ENCODE data around the gene CD27. TPM values are rescaled to one million over a fixed set of nuclear protein-coding genes. Genes with fewer than 3 reads are reported as not detected.
A peak's percentile ranks its signal among the peaks of the same experiment; 100 is the strongest.

CD27 gene
- total RNA-seq, 1 donor from 2014 or later, result 2.6 TPM

DNA sequence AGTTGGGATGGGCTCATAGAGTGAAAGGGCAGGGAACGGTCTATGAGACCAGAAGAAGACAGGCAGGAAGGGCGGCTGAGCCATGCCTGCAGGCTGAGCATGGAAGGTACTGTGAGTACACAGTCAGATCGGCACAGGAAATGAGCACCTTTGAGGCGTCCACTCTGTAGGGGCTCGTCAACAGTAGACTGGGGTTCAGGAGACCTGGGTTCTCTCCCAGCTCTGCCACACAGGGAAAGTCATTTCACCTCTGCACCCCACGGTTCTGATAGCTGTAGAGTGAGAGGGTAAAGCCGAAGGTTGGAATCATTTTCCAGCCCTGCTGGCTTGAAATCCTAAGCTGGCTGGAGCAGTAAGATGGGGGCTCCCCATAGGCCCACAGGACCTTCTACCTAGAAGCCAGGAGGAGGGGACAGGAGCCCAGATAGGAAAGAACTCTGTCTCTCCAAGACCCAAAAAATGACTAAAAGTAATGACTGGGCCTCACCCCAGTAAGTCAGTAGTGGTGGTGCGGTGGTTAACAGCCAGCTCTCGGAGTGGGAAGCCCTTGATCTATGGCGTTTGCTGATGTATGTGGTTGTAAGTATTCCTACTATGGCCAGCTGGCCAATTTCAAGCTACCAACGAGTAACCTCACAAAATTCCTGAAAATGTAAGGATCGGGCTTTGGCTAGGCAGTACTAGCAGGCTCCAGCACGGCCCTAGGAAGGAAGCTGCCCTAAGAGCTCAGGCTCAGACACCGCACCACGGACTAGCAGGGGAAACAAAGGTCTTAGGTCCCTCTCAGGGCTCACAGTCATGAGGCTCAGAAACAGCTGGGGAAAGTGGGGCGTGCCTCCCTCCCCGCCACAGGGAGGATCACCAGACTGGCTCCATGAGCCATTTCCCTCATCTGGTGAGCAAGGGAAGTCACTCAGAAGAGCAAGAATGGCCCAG lies 10.3 kb upstream of the CD27 start:
- DNase-seq (ENCODE audit: low spot score), result no peak

DNA sequence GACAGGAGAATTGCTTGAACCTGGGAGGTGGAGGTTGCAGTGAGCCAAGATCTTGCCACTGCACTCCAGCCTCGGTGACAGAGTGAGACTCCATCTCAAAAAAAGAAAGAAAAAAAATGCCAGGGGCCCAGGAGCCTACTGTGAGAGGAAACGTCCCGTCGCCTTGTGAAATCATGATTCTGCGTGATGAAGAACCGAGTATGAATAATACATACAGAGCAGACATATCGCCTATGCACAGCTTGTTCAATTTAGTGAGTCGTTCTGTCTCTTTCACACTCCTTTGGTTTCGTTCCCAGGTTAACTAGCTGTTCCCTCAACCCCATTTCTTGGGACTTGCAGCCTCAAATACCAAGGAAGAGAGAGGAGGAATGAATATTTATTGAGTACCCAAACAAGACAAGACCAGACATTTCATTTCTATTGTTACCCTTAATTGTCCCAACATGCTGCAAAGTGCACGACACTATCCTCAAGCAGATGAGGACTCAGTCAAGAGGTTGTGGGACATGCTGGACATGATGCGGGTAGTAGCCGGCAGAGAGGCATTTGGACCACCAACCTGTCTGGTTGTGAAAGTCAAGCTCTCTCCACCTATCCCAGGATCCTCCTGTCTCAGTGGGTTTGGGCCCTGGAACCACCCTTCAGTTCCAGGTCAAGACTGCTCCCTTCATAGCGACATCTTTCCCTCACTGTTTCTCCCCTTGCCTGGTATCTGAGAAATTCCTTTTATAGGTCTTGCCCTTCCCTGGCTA lies 8.6 kb upstream of the CD27 start:
- DNase-seq (ENCODE audit: low spot score), result no peak

DNA sequence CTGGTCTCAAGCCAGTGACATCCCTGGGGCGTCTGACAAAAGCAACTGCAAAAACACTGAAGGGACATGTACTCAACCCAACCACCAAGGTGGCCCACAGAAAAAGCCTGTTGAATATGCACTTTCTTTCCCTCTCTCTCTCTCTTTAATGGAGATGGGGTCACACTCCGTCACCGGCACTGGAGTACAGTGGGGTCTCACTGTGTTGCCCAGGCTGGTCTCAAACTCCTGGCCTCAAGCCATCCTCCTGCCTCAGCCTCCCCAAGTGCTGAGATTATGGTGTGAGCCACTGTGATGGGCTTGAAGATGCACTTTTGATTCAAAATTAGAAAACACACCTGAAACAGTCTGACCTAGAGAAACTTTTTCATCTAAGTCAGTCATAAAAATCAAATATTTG lies 7.2 kb upstream of the CD27 start:
- DNase-seq (ENCODE audit: low spot score), result no peak

DNA sequence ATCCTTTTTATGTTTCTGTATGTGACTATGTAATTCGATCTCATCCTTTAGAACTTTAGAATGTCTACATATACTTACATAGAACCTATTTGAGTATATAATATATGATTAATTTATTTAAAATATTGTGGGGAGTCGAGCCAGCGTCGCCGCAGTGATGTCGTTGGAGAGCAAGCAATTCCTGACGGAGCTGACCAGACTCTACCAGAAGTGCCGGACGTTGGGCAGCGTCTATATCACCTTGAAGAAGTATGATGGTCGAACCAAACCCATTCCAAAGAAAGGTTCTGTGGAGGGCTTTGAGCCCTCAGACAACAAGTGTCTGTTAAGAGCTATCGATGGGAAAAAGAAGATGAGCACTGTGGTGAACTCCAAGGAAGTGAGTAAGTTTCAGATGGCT lies 6.4 kb upstream of the CD27 start:
- no peak for DNase-seq (ENCODE audit: low spot score)

DNA sequence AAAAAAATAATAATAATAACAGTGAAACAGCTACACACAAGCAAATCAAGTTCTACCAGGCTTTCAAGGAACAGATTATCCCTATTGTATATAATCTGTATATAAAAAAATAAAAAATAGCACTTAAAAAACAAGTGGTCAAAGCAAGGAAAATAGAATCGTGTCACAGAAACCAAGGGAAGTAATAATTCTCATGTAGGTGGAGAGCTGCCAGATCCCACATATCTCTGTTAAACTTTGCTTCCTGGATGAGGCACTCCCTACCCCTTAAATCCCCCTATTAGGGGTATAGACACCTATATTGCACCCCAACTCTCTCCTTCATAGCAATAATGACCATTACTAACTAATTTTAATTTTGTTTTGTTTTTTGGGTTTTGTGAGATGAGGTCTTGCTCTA lies 4.4 kb upstream of the CD27 start:
- DNase-seq (ENCODE audit: low spot score), result no peak

DNA sequence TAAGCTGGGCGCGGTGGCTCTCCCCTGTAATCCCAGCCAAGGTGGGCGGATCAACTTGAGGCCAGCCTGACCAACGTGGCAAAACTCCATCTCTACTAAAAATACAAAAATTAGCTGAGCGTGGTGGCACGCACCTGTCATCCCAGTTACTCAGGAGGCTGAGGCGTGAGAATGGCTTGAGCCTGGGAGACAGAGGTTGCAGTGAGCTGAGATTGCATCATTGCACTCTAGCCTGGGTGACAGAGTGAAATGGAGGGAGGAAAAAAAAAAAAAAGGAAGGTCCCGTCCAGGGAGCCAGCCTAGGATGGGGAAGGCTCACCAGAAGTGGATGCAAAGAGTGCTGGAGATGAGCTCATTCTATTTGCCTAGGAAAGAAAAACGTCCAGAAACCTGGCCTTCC lies 1.9 kb upstream of the CD27 start:
- DNase-seq (ENCODE audit: low spot score), result no peak

DNA sequence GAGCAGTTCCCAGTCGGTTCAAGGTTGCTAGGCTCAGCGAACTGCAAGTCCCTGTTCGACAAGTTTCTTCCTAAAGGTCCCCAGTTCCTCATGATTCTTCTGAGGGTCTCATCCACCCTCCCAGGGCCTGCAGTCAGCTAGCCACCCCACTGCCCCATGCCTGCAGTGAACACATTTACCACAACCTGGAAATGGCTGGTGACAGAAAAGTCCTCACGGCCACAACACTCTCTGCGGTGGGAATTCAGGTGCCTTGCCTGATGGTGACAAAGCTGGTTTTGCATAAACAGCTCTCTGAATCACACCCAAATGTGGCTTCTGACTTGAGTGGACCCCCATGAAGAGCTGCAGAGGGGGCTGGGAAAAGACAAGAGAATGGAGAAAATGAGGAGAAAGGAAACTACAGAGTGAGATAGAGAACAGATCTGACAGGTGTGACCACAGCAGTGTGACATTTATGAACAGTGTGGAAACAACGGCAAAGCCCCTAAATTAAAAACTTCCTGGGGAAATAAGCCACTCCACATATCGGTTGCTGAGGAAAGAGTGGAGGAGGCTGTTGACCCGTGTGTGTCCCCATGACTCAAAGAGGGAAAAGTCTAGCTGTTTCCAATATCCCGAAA lies 1.3 kb upstream of the CD27 start:
- no peak for DNase-seq (ENCODE audit: low spot score)

DNA sequence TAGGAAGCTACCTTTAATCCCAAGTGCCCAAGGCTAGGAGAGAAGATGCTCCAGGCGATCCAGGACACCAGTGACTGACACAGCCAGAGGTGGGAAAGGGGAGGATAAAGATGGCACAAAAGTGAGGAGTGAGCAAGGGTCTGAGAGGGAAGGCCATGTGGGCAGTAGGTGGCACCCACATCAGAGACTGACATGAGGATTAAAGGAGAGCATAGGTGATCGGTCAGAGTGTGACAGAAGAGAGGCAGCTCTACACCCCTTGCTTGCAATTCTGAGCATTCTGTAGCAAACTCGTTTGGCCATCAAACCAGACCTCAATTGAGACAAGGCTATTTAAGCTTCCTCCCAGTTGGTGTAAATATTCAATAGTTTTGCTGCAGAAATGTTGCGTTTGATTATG lies 724 bp upstream of the CD27 start:
- DNase-seq (ENCODE audit: low spot score), result no peak

DNA sequence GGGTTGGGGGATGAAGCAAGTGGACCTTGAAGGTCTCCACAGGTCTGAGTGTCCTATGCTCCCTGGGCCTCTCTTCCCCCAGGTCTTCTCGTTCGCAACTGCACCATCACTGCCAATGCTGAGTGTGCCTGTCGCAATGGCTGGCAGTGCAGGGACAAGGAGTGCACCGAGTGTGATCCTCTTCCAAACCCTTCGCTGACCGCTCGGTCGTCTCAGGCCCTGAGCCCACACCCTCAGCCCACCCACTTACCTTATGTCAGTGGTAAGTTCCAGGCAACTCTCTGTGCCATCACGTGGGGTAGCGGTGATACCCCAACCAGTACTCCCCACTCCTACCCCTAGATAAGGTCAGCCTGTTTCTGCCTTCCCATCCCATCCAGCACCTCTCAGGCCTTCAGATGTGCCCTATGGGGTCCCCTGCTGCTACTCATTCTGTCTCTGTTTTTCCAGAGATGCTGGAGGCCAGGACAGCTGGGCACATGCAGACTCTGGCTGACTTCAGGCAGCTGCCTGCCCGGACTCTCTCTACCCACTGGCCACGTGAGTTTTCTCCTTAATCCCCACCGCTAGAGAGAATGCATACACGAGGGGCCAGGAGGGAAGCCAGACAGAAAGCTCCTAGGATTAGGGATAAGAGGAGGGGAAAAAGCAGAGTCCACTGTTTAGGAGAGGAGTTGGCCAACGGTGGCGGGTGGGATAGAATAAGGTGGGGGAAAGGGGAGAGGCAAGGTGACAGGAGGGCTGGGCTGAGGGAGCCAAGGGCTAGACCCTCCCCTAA lies 5.5 kb downstream of the CD27 start:
- no peak for DNase-seq (ENCODE audit: low spot score)

DNA sequence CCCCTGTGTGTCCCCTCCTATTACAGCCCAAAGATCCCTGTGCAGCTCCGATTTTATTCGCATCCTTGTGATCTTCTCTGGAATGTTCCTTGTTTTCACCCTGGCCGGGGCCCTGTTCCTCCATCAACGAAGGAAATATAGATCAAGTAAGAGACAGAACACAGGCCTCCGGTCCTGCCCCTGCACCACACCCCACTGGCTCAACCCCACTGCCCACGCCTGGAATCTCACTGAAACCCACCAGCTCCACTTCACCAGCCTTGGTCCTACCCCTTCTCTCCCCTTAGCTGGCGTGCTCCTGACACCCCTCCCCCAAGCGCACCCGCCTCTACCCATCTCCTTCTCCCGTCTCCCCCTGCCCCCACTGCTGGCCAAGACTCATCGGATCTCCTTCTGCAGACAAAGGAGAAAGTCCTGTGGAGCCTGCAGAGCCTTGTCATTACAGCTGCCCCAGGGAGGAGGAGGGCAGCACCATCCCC lies 6.2 kb downstream of the CD27 start:
- no peak for DNase-seq (ENCODE audit: low spot score)

DNA sequence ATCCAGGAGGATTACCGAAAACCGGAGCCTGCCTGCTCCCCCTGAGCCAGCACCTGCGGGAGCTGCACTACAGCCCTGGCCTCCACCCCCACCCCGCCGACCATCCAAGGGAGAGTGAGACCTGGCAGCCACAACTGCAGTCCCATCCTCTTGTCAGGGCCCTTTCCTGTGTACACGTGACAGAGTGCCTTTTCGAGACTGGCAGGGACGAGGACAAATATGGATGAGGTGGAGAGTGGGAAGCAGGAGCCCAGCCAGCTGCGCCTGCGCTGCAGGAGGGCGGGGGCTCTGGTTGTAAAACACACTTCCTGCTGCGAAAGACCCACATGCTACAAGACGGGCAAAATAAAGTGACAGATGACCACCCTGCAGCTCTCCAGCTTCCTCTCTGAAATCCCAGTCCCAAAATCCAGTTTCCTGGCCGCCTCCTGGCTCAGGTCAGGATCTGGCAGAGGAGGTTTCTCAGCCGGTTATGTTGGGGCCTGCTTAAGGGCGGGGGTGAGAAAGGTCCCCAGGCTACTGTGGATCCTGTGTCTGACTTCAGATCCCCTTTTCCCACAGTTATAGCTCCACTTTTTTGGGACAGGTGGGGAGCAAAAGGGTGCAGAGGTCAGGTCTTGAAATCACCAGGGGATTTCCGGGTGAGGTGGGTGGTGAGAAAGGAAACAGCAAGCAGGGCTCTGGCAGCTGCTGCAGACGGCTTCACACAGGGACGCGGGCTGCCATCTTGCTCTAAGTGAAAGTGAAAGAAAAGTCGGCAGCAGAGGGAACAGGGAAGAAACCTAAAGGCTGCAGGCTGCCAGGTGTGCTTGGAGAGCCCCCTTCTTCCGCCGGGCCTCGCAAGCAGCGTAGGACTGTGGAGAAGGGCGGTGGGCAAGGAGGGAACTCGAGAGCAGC lies 6.8 kb downstream of the CD27 start, which contains the start of gene TAPBPL:
Gene TAPBPL (plus strand): TSS at position 695 of the 897 bp plus-strand sequence. CDS start 207 bp downstream, outside the sequence.
- DNase-seq (ENCODE audit: low spot score), result peak; percentile 91

DNA sequence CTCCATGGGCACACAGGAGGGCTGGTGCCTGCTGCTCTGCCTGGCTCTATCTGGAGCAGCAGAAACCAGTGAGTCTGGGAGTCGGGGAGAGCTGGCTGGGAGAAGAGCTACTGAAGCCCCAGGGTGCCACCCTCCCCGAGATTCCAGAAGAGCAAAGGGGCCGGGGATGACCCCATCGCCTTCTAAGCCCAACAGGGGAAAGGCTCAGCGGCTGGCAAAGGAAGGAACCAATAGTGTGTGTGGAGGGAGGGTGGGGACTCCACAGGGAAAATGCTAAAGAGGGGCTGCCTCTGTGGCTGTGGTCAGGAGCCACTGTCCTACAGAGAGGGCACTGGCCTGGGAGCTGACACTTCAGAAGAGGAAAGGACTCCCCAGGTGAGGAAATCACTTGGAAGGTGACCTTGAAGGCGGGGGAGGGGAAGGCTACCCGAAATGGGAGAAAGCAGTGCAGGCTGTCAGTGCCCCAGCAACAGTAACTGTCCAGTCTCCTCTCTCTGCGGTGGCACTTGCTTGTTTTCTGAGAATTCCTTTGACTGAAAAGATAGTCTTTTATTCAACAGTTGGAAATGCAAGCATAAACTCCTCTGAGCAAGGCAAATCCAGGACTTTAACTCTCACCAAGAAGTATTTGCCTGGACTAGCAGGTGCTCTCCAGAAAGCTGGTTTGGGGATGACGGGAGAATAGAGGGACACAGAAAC lies 7.6 kb downstream of the CD27 start:
- no peak for DNase-seq (ENCODE audit: low spot score)

DNA sequence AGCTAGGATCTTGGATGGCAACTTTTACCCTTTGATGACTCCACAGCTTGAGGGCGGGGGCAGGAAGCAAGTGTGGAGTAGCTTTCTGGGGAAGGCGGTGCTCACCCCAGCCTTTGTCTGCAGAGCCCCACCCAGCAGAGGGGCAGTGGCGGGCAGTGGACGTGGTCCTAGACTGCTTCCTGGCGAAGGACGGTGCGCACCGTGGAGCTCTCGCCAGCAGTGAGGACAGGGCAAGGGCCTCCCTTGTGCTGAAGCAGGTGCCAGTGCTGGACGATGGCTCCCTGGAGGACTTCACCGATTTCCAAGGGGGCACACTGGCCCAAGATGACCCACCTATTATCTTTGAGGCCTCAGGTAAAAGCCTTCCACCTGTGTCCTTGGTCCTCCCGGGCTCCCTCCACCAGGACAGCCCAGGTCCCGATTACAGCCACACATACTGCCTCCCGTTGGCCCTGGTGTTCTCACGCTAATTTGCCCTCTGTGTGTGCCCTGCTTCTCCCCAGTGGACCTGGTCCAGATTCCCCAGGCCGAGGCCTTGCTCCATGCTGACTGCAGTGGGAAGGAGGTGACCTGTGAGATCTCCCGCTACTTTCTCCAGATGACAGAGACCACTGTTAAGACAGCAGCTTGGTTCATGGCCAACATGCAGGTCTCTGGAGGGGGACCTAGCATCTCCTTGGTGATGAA lies 8.3 kb downstream of the CD27 start:
- DNase-seq (ENCODE audit: low spot score), result peak; percentile 69

DNA sequence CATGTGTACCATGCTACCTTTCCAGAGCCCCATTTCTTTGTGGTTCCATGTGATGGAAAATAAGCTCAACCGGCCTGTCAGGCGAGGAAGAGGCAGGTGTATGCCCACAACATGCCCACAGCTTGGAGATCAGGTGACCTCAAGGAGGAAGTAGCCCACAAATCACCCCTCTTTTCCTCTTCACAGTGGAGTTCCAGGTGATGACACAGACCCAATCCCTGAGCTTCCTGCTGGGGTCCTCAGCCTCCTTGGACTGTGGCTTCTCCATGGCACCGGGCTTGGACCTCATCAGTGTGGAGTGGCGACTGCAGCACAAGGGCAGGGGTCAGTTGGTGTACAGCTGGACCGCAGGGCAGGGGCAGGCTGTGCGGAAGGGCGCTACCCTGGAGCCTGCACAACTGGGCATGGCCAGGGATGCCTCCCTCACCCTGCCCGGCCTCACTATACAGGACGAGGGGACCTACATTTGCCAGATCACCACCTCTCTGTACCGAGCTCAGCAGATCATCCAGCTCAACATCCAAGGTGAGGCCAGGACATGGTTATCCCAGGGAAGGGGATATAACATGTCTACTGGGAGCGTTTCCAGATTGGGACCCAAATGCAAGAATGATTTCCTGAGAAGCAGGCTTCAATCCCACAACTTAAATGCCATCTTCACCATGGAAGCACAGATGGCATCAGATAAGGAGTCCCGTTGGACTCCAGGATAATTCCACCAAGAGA lies 12.6 kb downstream of the CD27 start:
- DNase-seq (ENCODE audit: low spot score), result no peak

DNA sequence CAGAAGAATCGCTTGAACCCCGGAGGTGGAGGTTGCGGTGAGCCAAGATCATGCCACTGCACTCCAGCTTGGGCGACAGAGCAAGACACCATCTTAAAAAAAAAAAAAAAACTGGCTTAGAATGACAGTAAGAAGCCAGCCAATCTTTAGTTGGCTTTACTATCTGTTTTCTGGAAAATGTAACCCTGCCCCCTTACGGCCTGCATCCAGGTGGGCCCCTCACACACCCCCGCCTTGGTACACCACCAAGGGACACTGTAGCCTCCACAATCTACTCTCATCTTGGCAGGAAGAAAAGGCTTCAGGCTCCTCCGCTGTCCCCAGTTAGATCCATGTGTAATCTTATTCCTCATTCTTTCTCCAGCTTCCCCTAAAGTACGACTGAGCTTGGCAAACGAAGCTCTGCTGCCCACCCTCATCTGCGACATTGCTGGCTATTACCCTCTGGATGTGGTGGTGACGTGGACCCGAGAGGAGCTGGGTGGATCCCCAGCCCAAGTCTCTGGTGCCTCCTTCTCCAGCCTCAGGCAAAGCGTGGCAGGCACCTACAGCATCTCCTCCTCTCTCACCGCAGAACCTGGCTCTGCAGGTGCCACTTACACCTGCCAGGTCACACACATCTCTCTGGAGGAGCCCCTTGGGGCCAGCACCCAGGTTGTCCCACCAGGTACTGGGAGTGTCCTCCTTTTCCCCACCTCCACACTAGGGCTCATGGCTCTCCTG lies 13.7 kb downstream of the CD27 start:
- no peak for DNase-seq (ENCODE audit: low spot score)

DNA sequence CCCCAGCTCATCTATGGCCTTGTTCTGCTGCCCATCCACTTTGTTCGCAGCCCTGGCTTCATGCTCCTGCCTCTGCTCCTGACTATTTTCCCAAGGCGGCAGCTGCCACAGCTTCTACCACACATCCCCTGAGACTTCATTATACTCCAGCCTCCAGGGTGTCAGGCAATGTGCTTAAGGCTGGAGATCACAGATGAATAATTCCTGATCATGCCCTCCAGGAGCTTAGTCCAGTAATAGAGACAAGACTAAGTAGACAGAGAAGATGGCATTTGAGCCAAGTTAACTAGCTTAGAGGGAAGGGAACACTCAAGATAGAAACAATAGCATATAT lies 14.2 kb downstream of the CD27 start:
- DNase-seq (ENCODE audit: low spot score), result no peak

DNA sequence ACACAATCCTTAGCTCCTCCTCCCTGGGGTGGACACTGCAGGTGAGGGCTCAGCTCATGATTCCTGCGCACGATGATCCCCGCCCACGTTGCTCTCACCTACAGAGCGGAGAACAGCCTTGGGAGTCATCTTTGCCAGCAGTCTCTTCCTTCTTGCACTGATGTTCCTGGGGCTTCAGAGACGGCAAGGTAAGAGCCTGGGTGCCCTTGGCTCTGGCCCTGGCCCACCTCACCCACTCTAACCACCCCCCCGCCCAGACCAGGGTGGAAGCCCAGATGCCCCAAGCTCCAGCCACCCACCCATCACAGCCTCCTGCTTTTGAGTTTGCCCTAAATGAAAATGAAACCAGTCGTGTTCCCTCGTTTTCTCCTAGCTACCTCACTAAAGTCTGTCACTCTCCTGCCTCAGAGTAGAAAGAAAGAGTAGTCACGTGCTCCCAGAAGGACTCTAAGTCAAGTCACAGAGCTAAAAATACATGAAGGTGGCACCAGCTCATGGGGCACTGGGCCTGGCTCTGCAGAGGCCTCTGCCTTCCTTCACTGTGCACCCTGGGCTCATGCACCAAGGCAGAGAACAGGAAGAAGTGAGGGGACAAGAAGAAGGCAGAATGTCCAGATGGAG lies 16.1 kb downstream of the CD27 start:
- DNase-seq (ENCODE audit: low spot score), result no peak
